Fibroblast of pulmonary artery (primary cell): ENCODE data around the gene RNF144A.
"Not testable (repeated sequence)": the region's sequence is repeated elsewhere in the genome, so short reads cannot be mapped to it uniquely, and the experiment has no call there.

Experiments used
- DNase-seq: peaks from one replicate; pipeline ENCODE4 v3.0.0-alpha.2; 2010; ENCODE audit warnings: low read depth
- H3K4me3 ChIP-seq: replicated peaks from 2 replicates; pipeline ENCODE4 v1.5.1; 2011; ENCODE audit warnings: low read depth, mild to moderate bottlenecking, control low read depth, low read length, moderate library complexity
- CTCF ChIP-seq: IDR thresholded peaks from 2 replicates; pipeline ENCODE4 v1.5.1; 2011; ENCODE audit warnings: mild to moderate bottlenecking, control low read depth, low read length, inconsistent platforms; ENCODE audit errors: missing control alignments

RNF144A gene

GRCh38 chr2:6994536-6995128, 77.4 kb downstream of the RNF144A start:
- DNase-seq = no peak
- TF ChIP-seq CTCF = no peak
- H3K4me3 ChIP-seq = no peak overlapping the region

- H3K4me3 ChIP-seq = no peak overlapping the region
- DNase-seq = no peak
- no peak for TF ChIP-seq CTCF
Measured at GRCh38 chr2:6995391-6996097, 78.3 kb downstream of the RNF144A start.

GRCh38 chr2:6999211-6999877, 82.1 kb downstream of the RNF144A start:
- no peak overlapping the region for H3K4me3 ChIP-seq
- DNase-seq = no peak
- no peak for TF ChIP-seq CTCF

GRCh38 chr2:7001395-7001794, 84.2 kb downstream of the RNF144A start:
- not testable (repeated sequence) for DNase-seq, H3K4me3 ChIP-seq

GRCh38 chr2:7003895-7004294, 86.7 kb downstream of the RNF144A start:
- DNase-seq = no peak
- H3K4me3 ChIP-seq = no peak overlapping the region
- TF ChIP-seq CTCF = no peak

GRCh38 chr2:7004636-7005035, 87.4 kb downstream of the RNF144A start:
- no peak overlapping the region for H3K4me3 ChIP-seq
- TF ChIP-seq CTCF = no peak
- no peak for DNase-seq

DNA sequence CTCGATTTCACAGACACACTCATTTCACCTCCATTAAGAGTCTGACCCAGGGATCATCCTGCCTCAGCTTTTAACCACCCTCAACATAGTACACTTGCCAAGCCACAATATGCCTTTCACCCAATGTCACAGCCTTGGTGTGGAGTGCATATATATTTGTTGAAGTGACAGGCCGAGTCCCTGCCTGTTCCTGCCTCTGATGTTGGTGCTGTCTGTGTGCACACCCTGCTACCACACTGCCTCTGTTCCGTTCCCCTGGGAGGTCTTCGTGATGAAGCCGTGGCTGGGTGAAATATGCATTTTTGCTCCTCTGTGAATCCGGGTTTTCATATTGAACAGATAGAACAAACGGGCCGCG, 90.3 kb downstream of the RNF144A start:
- no peak for DNase-seq
- no peak for TF ChIP-seq CTCF
- H3K4me3 ChIP-seq = no peak overlapping the region
